ENCODE data around the gene MAP7.

DNA sequence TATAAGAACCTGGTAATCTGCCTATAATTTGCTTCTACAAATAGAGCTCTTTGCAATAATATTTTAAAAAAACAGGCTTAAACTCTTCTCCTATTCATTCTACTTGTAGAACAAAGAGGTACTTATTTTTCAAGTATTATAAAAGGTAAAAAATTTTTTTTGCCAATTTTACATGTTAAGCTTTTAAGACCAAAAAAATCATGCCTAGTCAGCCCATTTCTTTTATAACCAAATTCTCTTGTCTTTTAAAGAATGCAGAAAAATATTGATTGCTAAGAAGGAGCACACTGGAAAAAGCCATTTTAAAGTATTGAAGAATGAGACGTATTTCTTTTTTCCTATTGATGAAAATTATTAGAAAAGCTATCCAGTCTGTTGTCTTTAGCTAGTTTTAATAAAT, 206.5 kb downstream of the MAP7 start:
- TF ChIP-seq, protein P1, sequence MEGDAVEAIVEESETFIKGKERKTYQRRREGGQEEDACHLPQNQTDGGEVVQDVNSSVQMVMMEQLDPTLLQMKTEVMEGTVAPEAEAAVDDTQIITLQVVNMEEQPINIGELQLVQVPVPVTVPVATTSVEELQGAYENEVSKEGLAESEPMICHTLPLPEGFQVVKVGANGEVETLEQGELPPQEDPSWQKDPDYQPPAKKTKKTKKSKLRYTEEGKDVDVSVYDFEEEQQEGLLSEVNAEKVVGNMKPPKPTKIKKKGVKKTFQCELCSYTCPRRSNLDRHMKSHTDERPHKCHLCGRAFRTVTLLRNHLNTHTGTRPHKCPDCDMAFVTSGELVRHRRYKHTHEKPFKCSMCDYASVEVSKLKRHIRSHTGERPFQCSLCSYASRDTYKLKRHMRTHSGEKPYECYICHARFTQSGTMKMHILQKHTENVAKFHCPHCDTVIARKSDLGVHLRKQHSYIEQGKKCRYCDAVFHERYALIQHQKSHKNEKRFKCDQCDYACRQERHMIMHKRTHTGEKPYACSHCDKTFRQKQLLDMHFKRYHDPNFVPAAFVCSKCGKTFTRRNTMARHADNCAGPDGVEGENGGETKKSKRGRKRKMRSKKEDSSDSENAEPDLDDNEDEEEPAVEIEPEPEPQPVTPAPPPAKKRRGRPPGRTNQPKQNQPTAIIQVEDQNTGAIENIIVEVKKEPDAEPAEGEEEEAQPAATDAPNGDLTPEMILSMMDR (conservative IDR thresholded peaks at IDR 0.05) = no peak
- no peak for TF ChIP-seq ZFX (IDR thresholded peaks at IDR 0.05)
